Neural crest cell (in vitro differentiated cells): Measurements from ENCODE around the gene GPD2. TPM values are rescaled to one million over a fixed set of nuclear protein-coding genes. Genes with fewer than 3 reads are reported as not detected.
A peak's percentile ranks its signal among the peaks of the same experiment; 100 is the strongest.

Experiments used
- DNase-seq: peaks from one replicate; pipeline ENCODE4 v3.0.0; 2021; ENCODE audit warnings: low read depth, mixed read lengths, low spot score
- H3K27ac Mint-ChIP-seq: one replicate; pipeline ENCODE4 v1.8.0; 2021; ENCODE audit warnings: mild to moderate bottlenecking, mixed read lengths; ENCODE audit not compliant: unreplicated experiment
- H3K27me3 Mint-ChIP-seq: 2 replicates; pipeline ENCODE4 v1.8.0; 2021; ENCODE audit warnings: low read depth, mild to moderate bottlenecking, mixed read lengths
- H3K36me3 Mint-ChIP-seq: 2 replicates; pipeline ENCODE4 v1.8.0; 2021; ENCODE audit warnings: low read depth, mild to moderate bottlenecking, mixed read lengths
- H3K4me1 Mint-ChIP-seq: 2 replicates; pipeline ENCODE4 v1.8.0; 2021; ENCODE audit warnings: mixed read lengths
- H3K4me3 Mint-ChIP-seq: one replicate; pipeline ENCODE4 v1.8.0; 2021; ENCODE audit warnings: mild to moderate bottlenecking, mixed read lengths
- H3K9me3 Mint-ChIP-seq: 2 replicates; pipeline ENCODE4 v1.8.0; 2021; ENCODE audit warnings: mixed read lengths
- total RNA-seq: library from RNA; stranded (reverse); gene quantifications from 2 replicates; pipeline ENCODE4 v1.2.1, GENCODE V29; 2021
- TF ChIP-seq, protein P1 (sequence below): fragments of 200-600 bp; sonication (generic); conservative IDR thresholded peaks from 2 replicates; pipeline ENCODE4 v1.5.0; 2021; ENCODE audit warnings: antibody characterized with exemption, mild to moderate bottlenecking

The GPD2 gene
- total RNA-seq, 1 donor from 2014 or later: 54.4 TPM

DNA sequence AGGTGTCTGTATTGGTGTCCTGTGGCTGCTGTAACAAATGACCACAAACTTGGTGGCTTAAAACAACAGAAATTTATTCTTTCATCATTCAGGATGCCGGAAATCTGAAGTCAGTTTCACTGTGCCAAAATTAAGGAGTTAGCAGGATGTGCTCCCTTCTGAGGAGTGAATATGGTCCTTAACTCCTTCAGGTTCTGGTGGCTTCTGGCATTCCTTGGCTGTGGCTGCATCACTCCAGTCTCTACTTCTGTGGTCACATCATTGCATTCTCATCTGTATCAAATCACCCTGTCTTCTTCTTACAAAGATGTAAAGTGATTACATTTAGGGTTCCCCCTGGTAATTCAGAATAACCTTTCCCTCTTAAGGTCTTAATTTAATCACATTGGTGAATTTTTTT lies 12.6 kb downstream of the GPD2 start:
- Mint-ChIP-seq H3K4me1 (peaks cover 6% of the 10 kb centered on the region), H3K36me3 (peaks cover 40% of the 10 kb centered on the region), H3K27me3 (no peaks in the 10 kb centered on the region), H3K9me3 (peaks cover 20% of the 10 kb centered on the region), H3K4me3 (no peak overlapping the region), H3K27ac (no peak overlapping the region)
- TF ChIP-seq, protein P1, sequence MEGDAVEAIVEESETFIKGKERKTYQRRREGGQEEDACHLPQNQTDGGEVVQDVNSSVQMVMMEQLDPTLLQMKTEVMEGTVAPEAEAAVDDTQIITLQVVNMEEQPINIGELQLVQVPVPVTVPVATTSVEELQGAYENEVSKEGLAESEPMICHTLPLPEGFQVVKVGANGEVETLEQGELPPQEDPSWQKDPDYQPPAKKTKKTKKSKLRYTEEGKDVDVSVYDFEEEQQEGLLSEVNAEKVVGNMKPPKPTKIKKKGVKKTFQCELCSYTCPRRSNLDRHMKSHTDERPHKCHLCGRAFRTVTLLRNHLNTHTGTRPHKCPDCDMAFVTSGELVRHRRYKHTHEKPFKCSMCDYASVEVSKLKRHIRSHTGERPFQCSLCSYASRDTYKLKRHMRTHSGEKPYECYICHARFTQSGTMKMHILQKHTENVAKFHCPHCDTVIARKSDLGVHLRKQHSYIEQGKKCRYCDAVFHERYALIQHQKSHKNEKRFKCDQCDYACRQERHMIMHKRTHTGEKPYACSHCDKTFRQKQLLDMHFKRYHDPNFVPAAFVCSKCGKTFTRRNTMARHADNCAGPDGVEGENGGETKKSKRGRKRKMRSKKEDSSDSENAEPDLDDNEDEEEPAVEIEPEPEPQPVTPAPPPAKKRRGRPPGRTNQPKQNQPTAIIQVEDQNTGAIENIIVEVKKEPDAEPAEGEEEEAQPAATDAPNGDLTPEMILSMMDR: no peak
- DNase-seq: no peak

DNA sequence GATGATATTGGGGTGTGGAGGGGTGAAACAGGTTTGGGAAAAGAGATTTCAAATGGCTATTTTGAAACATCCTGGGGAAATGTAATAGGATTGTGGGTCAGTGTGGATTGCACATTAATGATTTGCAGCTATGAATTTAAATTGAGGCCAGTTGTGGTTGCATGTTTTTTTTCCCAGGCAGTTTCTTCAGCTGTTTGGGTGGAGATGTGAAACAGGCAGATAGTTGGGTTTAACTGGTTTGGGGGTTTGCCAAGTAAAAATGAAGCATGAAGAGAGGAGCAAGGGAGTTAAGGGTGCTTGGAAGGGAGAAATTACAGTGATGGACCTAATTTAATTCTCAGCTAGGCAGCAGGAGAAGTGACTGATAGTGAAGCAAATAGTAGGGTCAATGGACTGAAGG lies 16.8 kb downstream of the GPD2 start:
- no peak for DNase-seq
- Mint-ChIP-seq H3K27me3 (no peaks in the 10 kb centered on the region), H3K27ac (no peak overlapping the region), H3K9me3 (peaks cover 32% of the 10 kb centered on the region), H3K36me3 (peaks cover 47% of the 10 kb centered on the region), H3K4me3 (no peak overlapping the region), H3K4me1 (peaks cover 19% of the 10 kb centered on the region)
- TF ChIP-seq, protein P1: no peak

GRCh38 chr2:156455361-156455975 lies 19.3 kb downstream of the GPD2 start:
- Mint-ChIP-seq H3K27ac (peak overlapping the region; percentile 14), H3K27me3 (no peaks in the 10 kb centered on the region), H3K36me3 (peaks cover 29% of the 10 kb centered on the region), H3K9me3 (peaks cover 23% of the 10 kb centered on the region), H3K4me3 (no peak overlapping the region), H3K4me1 (peaks cover 21% of the 10 kb centered on the region)
- TF ChIP-seq, protein P1: no peak
- DNase-seq: no peak

- H3K4me3 Mint-ChIP-seq: no peak overlapping the region
- H3K27ac Mint-ChIP-seq: peak overlapping the region; percentile 21
- no peaks in the 10 kb centered on the region for H3K27me3 Mint-ChIP-seq
- peaks cover 28% of the 10 kb centered on the region for H3K4me1 Mint-ChIP-seq
- no peak for DNase-seq
- H3K36me3 Mint-ChIP-seq: peaks cover 29% of the 10 kb centered on the region
- TF ChIP-seq, protein P1: no peak
- peaks cover 23% of the 10 kb centered on the region for H3K9me3 Mint-ChIP-seq
Measured at GRCh38 chr2:156456616-156457015, 20.4 kb downstream of the GPD2 start.

GRCh38 chr2:156457523-156458517 lies 21.6 kb downstream of the GPD2 start:
- H3K27ac Mint-ChIP-seq: no peak overlapping the region
- TF ChIP-seq, protein P1: no peak
- peaks cover 19% of the 10 kb centered on the region for H3K9me3 Mint-ChIP-seq
- no peaks in the 10 kb centered on the region for H3K27me3 Mint-ChIP-seq
- peaks cover 28% of the 10 kb centered on the region for H3K4me1 Mint-ChIP-seq
- H3K36me3 Mint-ChIP-seq: peaks cover 22% of the 10 kb centered on the region
- H3K4me3 Mint-ChIP-seq: no peak overlapping the region
- no peak for DNase-seq
